ENCODE results near the gene EPGN. TPM values are rescaled to one million over a fixed set of nuclear protein-coding genes. Genes with fewer than 3 reads are reported as not detected.

Gene EPGN
- total and polyA plus RNA-seq, 12 donors = 0.03 to 8.4 (median 0.66) TPM; not detected in 9

- peaks cover 0 to 4% (median 0%) of the 10 kb centered on the region in 9 donors for H3K36me3 ChIP-seq
- intact Hi-C loops (cut with DNase I) = no loop called here
- H3K27ac ChIP-seq = no peak overlapping the region
- DNase-seq (no peak), ATAC-seq (no peak)
- whole genome bisulfite sequencing, 2 donors = 60 to 72% methylated on average over 3 of the region's 3 CpGs
- no peak overlapping the region for H3K4me3 ChIP-seq
- TF ChIP-seq, protein P1, sequence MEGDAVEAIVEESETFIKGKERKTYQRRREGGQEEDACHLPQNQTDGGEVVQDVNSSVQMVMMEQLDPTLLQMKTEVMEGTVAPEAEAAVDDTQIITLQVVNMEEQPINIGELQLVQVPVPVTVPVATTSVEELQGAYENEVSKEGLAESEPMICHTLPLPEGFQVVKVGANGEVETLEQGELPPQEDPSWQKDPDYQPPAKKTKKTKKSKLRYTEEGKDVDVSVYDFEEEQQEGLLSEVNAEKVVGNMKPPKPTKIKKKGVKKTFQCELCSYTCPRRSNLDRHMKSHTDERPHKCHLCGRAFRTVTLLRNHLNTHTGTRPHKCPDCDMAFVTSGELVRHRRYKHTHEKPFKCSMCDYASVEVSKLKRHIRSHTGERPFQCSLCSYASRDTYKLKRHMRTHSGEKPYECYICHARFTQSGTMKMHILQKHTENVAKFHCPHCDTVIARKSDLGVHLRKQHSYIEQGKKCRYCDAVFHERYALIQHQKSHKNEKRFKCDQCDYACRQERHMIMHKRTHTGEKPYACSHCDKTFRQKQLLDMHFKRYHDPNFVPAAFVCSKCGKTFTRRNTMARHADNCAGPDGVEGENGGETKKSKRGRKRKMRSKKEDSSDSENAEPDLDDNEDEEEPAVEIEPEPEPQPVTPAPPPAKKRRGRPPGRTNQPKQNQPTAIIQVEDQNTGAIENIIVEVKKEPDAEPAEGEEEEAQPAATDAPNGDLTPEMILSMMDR (IDR thresholded peaks at IDR 0.05) = no peak
- no peaks in the 10 kb centered on the region for H3K4me1 ChIP-seq
- no peaks in the 10 kb centered on the region for H3K9me3 ChIP-seq
- no peaks in the 10 kb centered on the region for H3K27me3 ChIP-seq
Observed at GRCh38 chr4:74284053-74284452, 24.2 kb upstream of the EPGN start.

- Histone ChIP-seq H3K27me3 (no peaks in the 10 kb centered on the region), H3K4me3 (no peak overlapping the region), H3K36me3 (no peaks in the 10 kb centered on the region), H3K9me3 (peaks cover 0 to 5% (median 0%) of the 10 kb centered on the region in 11 donors), H3K4me1 (no peaks in the 10 kb centered on the region), H3K27ac (no peak overlapping the region)
- DNase-seq = no peak
- WGBS, 2 donors = 95 to 100% methylated on average over 1 of the region's 1 CpG
- intact Hi-C loops (cut with DNase I) = no loop called here
- ATAC-seq = no peak
- TF ChIP-seq, protein P1 (IDR thresholded peaks at IDR 0.05) = no peak
Observed at GRCh38 chr4:74287164-74287563, 21.1 kb upstream of the EPGN start.

GRCh38 chr4:74287791-74288190 lies 20.5 kb upstream of the EPGN start:
- Histone ChIP-seq H3K27ac (no peak overlapping the region), H3K36me3 (no peaks in the 10 kb centered on the region), H3K4me1 (no peaks in the 10 kb centered on the region), H3K9me3 (peaks cover 0 to 10% (median 0%) of the 10 kb centered on the region in 11 donors), H3K27me3 (no peaks in the 10 kb centered on the region), H3K4me3 (no peak overlapping the region)
- no peak for ATAC-seq
- TF ChIP-seq, protein P1 (IDR thresholded peaks at IDR 0.05) = no peak
- DNase-seq = no peak
- intact Hi-C loops (cut with DNase I) = no loop called here

DNA sequence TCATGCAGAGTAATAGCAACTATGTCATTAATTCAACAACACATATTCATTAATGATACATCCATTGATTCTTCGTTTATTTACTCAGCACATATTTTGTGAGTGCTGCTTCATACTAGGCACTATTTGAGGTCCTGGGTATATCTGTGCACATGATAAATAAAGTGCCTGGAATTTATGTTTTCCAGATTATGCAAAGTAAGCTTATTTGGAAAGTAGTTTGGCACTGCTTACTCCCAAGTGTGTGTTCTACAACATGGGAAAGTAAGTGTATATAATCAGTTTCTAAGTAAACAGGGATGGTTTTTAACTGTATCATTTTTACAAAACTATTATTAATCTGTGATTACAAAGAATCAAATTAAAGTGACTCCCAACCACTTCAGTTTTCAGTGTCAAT lies 16.8 kb upstream of the EPGN start:
- TF ChIP-seq, protein P1 (IDR thresholded peaks at IDR 0.05) = no peak
- Histone ChIP-seq H3K27ac (no peak overlapping the region), H3K4me3 (no peak overlapping the region), H3K9me3 (peaks cover 0 to 10% (median 0%) of the 10 kb centered on the region in 11 donors), H3K36me3 (no peaks in the 10 kb centered on the region), H3K4me1 (no peaks in the 10 kb centered on the region), H3K27me3 (no peaks in the 10 kb centered on the region)
- no peak for DNase-seq
- ATAC-seq = no peak
- intact Hi-C loops (cut with DNase I) = no loop called here
- WGBS, 2 donors = 88 to 93% methylated on average over 1 of the region's 1 CpG

Measured in heart right ventricle (tissue), 16 donors.